GM11168 (cell line): Measurements from ENCODE around the gene SMARCD3.

Source experiments
- in situ Hi-C: fragments of 300-500 bp; cut with MboI; formaldehyde crosslinking; loops from one replicate; pipeline ENCODE4 v1.12.0; 2022; ENCODE audit warnings: low sequenced_read_pairs; ENCODE audit not compliant: unreplicated experiment

SMARCD3 gene

DNA sequence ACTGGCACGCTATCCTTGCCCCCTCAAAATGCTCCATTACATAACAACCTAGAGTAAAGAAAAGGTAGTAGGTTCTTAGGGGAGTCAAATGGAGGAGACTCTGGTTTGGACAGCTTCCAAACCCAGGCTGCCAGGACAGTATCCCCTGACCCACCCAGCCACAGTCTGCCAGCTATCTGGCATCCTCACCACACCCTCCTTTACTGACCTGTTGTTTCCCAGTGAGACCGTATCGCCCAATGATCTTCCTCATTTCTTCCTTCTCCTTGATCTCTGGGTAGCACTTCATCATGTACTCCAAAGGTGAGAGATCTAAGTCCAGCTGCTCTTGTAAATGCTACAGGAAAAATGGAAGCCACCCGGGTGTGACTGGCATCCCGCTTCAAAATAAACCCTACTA, 33.1 kb downstream of the SMARCD3 start:
- in situ Hi-C loops, result no loop called here

DNA sequence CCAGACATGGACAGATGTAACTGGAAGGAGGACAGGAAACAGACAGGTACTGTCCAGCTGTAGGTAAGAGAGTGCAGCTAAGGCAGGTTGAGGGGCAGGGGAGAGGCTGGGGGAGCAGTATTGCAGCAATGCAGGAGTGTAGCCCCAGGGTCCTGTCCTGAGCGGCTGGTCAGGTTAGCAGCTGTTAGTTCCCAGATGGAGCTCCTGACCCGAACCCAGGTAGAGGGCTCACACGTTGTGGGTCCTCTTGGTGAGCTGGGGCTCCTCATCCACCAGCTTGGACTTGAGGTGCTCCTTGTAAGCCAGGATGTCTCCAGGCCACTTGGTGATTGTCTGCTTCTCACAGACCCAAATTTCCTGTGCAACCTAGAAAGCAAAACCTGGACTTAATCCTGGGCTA, 34.7 kb downstream of the SMARCD3 start:
- in situ Hi-C loops, result no loop called here

DNA sequence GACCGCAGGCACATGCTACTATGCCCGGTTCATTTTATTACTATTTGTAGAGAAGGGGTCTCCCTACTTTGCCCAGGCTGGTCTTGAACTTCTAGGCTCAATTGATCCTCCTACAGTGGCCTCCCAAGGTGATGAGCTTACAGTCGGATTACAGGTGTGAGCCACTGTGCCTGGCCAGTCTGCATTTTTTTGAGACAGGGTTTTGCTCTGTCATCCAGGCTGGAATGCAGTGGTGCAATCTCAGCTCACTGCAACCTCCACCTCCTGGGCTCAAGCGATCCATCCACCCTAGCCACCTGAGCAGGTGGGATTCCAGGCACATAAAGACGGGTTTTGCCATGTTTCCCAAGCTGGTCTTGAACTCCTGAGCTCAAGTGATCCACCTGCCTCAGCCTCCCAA, 35.9 kb downstream of the SMARCD3 start:
- in situ Hi-C loops, result no loop called here

DNA sequence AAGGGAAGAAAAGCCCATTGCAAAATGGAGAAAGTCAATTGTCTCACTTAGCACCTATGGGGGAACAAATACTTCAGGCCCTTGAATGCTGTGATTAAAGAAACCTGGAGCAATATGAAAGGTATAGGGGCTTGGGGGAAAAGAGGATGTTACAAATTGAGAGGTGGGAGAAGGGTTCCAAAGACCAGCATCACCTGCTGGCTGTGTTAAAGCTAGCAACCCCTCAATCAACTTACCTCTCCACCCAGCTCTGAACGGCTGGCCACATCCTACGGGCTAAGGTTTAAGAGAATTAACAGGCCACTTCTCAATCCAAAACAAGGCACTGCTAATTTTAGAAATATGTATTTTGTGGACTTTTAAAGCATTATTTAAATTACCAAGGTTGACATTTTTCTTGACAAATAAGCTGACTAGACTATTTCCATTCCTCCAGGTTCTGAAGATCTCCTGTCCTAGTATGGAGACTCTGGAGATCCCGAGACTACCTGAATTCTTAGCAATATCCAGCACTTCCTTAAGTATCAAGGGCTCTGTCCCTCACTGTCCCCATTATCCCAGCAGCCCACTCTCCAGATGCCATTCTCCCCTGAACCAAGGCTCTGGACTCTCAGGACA, 37.2 kb downstream of the SMARCD3 start:
- in situ Hi-C loops, result no loop called here

DNA sequence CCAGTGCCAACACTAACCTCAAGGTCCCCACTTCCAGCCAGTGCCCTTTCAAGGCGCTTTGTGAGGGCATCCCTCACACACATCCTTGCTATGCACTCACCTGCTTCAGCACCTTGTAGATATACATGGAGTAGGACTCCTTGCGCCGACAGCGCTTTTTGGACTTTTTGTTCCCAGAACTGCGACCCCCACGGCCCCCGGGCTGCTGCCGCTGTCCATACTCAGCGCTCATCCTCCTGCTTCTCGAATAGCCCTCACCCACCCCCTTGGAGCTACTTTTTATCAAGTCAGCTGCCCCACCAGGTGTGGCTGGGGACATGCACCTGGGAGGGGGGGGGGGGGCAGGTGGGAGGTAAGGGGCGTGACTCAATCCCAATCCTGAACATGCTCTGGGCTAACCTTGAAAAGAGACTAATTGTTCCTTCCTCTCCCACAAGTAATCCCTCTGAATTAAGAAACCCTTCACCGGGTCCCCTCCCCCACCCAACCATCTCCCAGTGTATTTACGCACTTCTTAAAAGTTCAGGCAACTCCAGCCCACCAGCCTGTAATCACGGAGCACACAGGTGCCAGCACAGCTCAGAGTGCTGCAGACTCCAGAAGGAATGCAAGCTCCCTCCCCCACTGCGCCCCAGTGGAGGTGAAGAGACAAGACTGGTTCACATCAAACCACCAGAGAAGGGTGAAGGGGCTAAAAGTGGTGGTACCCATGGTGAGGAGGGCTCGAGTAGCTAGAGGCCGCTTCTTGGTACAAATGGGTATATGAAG, 38.2 kb downstream of the SMARCD3 start, which contains the start of gene H2BK1:
H2BK1 (minus strand) TSS at position 402 of the 768 bp plus-strand sequence; CDS start at position 232, 170 bp downstream.
- in situ Hi-C loops, result no loop called here

DNA sequence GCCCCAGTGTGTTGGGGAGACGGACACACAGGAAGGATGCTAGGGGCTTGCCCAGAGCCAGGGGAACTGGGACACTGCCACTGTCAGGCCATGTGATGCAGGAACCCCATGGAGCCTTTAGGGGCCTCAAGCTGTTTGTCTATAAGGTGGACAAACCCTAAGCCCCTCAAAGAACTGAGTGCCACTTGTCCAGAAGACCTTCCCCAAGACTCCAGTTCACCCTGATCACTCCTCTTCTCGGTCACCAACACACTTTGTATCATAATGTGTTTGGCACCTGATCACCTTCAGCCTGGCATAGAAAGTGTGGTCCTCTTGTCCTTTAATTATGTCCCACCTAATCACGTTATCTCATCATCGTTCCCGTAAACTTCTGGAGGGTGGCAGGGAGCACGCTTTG, 38.9 kb downstream of the SMARCD3 start:
- in situ Hi-C loops, result no loop called here

DNA sequence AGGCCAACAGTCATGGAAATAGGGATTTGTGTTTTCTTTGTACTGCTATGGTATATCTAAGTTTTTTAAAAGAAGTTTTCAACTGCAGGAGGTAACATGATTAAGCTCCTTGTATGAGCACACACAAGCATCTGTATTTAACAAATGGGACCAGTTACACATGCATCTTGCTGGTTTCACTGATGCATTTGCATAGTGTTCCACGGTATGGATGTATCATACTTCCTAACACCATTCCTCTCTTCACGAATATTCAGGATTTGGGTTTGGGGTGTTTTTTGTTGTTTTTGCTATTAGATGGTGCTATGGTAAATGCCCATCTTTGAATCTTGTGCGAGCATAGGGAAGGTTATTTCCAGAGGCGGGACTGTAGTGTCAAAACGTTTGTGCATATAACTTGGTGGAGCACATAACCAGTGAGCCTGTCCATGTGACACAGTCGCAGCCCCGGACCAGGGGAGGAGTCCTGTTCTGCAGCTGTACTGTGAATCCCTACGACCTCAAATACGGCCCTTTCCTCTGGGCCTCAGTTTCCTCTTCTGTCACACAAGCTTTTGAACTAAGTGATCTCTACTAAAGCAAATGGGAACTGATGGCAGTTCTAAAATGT, 40.1 kb downstream of the SMARCD3 start:
- in situ Hi-C loops, result no loop called here

DNA sequence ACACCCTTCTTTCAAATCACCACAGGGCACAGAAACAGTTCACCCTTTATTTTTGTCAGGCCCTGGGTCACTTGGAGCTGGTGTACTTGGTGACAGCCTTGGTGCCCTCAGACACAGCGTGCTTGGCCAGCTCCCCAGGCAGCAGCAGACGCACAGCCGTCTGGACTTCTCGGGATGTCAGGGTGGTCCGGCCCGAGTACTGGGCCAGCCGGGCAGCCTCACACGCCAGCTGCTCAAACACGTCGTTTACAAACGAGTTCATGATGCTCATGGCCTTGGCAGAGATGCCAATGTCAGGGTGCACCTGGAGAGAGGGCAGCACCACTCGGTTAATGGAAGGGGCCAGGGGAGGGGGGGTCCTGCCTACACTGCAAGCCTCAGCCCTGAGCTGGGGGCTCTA, 40.7 kb downstream of the SMARCD3 start:
- in situ Hi-C loops, result no loop called here

DNA sequence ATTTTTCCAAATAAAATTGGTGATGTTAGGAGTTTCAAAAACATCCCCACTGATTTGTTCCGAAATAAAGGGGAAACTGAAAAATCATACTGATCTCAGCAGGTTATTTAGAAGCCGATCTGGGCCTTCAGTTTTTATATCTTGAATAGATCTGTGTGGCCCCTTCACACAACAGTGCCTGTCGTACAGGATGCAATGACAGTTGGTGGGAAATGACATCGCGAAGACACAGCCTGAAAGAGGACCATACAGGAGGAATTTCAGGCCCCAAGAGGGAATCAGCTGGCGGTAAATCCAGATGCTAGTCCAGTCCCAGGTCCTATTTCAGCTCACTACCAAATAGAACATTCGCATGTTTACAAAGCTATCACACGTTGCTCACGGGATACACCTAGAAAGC, 41.2 kb downstream of the SMARCD3 start:
- in situ Hi-C loops, result no loop called here

DNA sequence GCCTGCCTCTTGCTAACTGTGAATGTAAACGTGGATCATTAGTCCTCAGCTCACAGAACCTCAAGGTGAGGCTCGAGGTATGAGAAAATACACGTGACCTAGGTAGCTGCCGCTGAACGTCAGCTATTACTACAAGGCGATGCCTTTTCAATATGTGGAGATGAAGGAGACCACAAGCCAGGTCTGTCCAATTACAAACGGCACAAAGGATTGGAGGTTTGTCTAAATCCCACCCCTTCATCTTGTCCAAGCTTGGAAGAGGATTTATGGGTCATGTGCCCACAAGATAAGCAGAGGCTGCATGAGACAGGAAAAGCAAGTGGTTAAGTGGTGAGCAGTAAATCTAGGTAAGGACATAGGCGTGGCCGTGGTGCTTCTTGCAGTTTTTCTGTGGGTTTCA, 41.6 kb downstream of the SMARCD3 start:
- in situ Hi-C loops, result no loop called here

DNA sequence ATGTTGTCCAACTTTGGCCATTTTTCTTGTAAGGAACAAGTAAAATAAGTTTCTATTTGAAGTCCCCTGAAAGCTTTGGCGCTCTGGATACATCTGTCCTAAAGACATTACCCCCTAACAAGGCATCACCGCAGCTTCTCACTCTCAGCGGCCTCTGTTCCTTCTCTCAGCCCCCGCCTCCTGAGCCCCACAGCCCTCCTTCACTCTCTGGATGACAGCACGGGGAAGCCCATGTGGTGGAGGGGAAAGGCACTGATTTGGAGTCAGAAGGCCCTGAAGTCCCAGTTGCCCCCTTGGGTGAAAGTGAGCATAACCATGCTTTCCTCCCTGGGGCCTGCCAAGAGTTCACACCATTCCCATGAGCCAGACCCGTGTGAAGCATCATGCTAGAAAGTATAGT, 42.8 kb downstream of the SMARCD3 start:
- in situ Hi-C loops, result no loop called here

DNA sequence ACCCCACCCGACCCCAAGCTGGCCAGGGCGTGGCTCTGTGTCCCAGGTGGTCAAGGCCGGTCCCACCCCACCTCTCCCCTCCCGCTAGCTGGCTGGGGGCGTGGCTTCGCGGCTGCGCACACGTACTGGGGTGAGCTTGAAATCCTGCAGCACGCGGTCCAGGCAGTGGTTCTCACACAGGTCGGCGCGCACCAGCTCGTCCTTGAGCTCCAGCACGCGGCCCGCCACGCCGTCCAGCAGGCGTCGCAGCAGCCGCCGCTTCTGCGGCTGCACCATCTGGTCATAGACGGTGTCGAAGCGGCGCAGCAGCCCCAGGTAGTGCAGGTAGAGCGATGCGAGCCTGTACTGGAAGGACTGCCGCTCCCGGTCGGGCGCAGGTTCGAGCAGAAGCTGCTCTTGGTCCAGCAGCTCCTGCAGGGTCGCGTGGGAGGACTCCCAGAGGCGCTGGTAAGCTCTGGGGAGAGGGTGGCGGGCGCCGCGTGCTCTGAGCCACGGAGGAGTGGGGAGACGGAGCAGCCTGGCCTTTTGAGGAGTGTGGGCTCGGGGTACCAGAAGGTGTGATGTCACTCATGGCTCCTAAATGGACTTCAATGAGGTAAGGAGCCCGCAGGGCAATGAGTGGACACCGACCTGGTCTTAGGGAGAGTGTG, 44.0 kb downstream of the SMARCD3 start:
- in situ Hi-C loops, result no loop called here

DNA sequence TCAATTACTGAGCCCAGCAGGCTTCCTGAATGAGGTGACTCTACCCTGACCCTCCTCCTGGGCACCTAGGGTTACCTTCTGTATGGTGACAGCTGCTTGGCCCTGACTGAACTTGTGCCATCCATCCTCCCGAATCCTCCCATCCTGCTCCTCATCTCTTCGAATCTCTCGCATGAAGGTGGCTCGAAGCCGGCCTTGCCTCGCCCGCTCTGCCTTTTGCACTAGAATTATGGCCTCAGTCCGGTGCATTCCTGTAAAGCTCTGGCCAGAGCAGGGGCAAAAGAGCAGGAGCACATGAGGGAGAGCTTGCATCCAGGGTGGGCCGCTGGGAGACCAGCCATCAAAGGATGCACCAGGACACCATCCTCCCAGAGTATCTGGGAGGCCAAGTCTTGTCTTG, 45.7 kb downstream of the SMARCD3 start:
- in situ Hi-C loops, result no loop called here

DNA sequence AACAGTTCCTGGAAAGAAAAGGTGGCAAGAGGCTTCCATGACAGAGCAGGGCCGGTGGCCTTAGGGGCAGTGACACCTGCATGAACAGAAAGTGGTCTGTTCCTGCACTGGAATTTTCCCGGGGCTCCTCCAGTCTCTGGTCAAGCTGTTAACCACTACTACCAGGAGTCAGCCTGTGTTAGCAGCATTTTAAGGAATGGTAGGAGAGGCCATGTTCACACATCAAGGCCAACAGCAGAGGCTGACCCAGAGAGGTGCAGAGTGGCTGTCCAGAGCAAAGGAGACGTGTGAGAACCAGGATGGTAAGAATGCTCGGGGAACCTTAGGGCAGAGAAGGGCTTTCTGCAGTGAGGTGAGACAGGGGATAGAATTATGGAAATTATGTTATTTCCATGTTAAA, 46.7 kb downstream of the SMARCD3 start:
- in situ Hi-C loops, result no loop called here

DNA sequence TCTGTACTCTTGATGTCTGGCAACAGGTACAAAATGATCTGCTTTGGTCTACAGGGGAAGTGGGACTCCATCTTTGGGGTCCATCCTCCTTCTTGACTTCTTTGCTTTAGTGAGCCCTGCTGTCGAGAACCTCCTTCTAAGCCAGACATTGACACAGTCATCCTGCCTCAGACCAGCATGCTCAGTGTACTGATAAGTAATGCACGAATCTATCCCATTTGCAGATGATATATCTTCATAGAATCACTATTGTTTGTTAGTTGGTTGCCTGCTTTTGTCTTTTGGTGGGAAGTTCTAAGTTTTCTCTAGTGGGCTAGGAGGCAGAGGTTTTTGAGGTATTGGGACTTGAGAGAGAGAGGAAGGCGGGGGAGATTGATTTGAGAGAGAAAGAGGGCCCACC, 47.1 kb downstream of the SMARCD3 start:
- in situ Hi-C loops, result no loop called here

DNA sequence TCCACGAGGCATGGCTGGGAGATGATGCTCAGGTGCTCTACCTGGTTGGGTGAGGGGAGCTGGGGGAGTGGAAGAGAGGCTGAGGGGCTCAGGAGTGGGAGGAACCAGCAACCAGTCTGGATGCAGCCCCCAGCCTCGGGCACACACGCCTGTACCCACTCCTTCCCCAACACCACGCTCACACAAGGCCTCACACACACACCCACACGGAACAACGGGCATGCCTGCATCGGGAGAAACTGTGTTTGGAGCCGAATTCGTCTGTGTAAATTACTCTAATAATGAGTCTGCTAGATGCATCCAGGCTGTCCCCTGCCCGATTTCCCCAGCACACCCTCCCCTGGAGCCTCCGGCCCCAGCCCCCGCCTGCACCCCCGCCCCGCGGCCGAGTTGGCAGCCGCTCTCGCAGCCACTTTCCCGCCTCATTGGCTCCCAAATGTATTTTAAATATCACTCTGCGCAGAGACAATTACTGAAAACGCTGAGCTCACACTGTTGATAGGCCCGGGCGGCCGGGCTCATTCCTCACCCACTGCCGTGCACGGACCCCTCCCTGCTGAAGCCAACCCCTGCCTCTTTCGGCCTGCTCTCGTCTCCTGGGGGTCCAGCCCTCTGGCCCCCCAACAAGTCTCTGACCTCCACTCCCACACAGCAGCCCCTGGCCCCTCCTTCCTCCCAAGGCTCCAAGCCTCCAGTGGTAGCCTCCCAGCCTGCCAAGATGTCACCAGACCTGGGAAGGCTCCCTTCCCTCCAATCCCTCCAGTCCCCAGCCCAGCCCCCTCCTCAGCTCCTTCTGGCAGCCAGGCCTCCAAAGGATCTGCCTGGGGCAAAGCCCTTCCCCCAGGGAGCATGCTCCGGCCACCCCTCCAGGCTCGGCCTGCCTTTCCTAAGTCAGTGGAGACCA, 49.3 kb downstream of the SMARCD3 start:
- in situ Hi-C loops, result no loop called here

DNA sequence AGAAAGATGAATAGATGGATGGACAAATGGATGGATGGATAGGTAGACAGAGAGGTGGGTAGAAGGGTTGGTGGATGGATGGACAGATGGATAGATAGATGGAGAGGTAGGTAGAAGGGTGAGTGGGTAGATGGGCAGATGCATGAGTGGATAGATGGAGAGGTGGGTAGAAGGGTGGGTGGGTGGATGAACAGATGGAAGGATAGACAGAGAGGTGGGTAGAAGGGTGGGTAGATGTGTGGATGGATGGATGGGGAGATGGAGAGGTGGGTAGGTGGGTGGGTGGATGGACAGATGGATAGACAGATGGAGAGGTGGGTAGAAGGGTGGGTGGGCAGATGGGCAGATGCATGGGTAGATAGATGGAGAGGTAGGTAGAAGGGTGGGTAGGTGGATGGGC, 50.6 kb downstream of the SMARCD3 start:
- in situ Hi-C loops, result no loop called here

DNA sequence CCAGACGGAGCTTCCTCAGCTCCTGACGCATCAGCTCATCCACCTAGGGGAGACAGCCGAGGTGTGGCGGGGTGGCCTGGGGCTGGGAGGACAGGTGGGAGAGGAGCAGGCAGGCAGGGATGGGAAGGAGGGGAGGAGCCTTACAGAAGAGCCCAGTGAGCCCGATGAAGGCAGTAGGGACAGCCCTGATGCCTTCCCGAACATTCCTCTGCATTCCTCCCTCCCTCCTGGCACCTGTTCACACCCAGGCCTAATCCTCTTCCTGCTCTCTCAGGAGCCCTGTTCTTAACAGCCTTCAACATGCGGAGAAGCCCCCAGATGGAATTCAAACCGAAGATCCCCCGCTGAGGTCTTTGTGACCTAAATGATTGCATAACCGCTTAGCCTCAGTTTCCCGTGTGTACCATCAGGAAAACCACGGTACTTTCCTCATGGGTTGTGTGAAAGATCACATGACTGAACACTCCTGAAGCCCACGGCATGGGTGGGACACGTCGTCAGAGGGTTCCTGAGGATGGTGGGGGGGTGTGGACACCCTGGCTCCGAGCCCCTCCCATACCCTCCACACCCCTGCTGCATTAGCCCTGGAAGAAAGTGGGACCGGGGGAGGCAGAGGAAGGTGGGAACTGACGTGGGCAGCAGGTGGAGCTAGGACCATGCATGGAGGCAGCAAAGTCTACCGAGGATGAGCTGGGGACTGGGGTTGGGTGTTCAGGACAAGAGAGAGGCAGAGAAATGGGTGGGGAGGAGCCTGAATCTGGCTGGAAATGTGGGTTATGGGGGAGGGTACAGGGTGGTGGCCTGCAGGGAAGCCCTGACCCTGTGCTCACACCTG, 52.7 kb downstream of the SMARCD3 start:
- in situ Hi-C loops, result no loop called here

DNA sequence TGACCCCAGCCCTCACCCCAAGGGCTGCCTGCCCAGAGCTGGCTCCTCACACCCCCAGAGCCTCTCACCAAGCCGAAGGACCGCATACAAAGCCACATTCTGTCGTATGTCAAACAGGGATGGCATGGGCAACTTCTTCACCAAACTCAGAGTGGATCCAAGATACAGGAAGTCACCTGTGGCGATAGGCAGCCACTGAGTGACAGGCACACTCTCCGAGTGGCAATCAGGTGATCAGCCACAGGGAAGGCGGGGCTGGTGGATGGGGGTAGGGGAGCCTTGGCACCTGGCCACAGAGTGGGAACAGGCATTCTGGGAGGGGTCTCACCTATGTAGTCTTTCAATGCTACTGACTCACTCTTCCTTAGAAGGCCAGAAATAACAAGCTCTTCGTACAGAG, 54.3 kb downstream of the SMARCD3 start:
- in situ Hi-C loops, result no loop called here
